RWPE2 (cell line): ENCODE measurements around the gene GID8.

Source experiments
- ATAC-seq: fragments of 200-7000 bp; cut with Tn5 transposase; 3 replicates; pipeline ENCODE4 v1.9.1; 2021; ENCODE audit warnings: low read depth
- DNase-seq: peaks from one replicate; pipeline ENCODE4 v3.0.0-alpha.2; 2020; ENCODE audit warnings: low spot score
- H3K27ac ChIP-seq: fragments of 450-650 bp; 2 replicates; pipeline ENCODE4 v1.5.1; 2017; ENCODE audit warnings: mild to moderate bottlenecking; ENCODE audit not compliant: poor library complexity, severe bottlenecking
- H3K27me3 ChIP-seq: fragments of 250-450 bp; sonication (Bioruptor Pico); 2 replicates; pipeline ENCODE4 v1.5.1; 2021; ENCODE audit warnings: mild to moderate bottlenecking, moderate library complexity; ENCODE audit not compliant: insufficient read depth, poor library complexity, severe bottlenecking
- H3K36me3 ChIP-seq: fragments of 250-450 bp; sonication (Bioruptor Pico); 2 replicates; pipeline ENCODE4 v1.5.1; 2020; ENCODE audit warnings: low read depth, mild to moderate bottlenecking, moderate library complexity
- H3K4me1 ChIP-seq: fragments of 250-450 bp; sonication (Bioruptor Pico); 2 replicates; pipeline ENCODE4 v1.5.1; 2021; ENCODE audit warnings: mild to moderate bottlenecking, moderate library complexity; ENCODE audit not compliant: insufficient read depth, poor library complexity, severe bottlenecking
- H3K4me3 ChIP-seq: fragments of 250-450 bp; sonication (Bioruptor Pico); 2 replicates; pipeline ENCODE4 v1.5.1; 2021; ENCODE audit warnings: mild to moderate bottlenecking, moderate library complexity; ENCODE audit not compliant: severe bottlenecking
- H3K9me3 ChIP-seq: fragments of 250-450 bp; sonication (Bioruptor Pico); 2 replicates; pipeline ENCODE4 v1.5.1; 2021; ENCODE audit warnings: mild to moderate bottlenecking, moderate library complexity; ENCODE audit not compliant: severe bottlenecking
- CTCF ChIP-seq: fragments of 450-650 bp; IDR thresholded peaks from one replicate; pipeline ENCODE4 v1.5.1; 2017; ENCODE audit warnings: mild to moderate bottlenecking, moderate library complexity; ENCODE audit not compliant: poor library complexity, severe bottlenecking

GID8 gene

GRCh38 chr20:62970307-62971210 lies 32.6 kb downstream of the GID8 start:
- no peak for TF ChIP-seq CTCF
- peaks cover 68% of the 10 kb centered on the region for H3K27me3 ChIP-seq
- H3K4me1 ChIP-seq: no peaks in the 10 kb centered on the region
- no peak overlapping the region for H3K4me3 ChIP-seq
- H3K36me3 ChIP-seq: no peaks in the 10 kb centered on the region
- DNase-seq (no peak), ATAC-seq (no peak)
- H3K27ac ChIP-seq: no peak overlapping the region
- H3K9me3 ChIP-seq: no peaks in the 10 kb centered on the region

- Histone ChIP-seq H3K27ac (no peak overlapping the region), H3K27me3 (peaks cover 71% of the 10 kb centered on the region), H3K9me3 (no peaks in the 10 kb centered on the region), H3K4me3 (no peak overlapping the region), H3K36me3 (no peaks in the 10 kb centered on the region), H3K4me1 (no peaks in the 10 kb centered on the region)
- no peak for DNase-seq
- ATAC-seq: no peak
- TF ChIP-seq CTCF: no peak
Measured at GRCh38 chr20:62971211-62971949, 33.4 kb downstream of the GID8 start.

GRCh38 chr20:62971950-62972844 lies 34.2 kb downstream of the GID8 start:
- H3K27me3 ChIP-seq: peaks cover 77% of the 10 kb centered on the region
- peak; percentile 92 for ATAC-seq

More at GRCh38 chr20:62971950-62972844, 34.2 kb downstream of the GID8 start:
- DNase-seq: peak; percentile 97
- no peak overlapping the region for H3K27ac ChIP-seq
- peak; percentile 98 for TF ChIP-seq CTCF
- no peak overlapping the region for H3K4me3 ChIP-seq
- no peaks in the 10 kb centered on the region for H3K36me3 ChIP-seq
- no peaks in the 10 kb centered on the region for H3K9me3 ChIP-seq
- H3K4me1 ChIP-seq: no peaks in the 10 kb centered on the region
